ENCODE results near the gene KRT6A.

Gene KRT6A

GRCh38 chr12:52529417-52529816, 36.4 kb upstream of the KRT6A start:
- no peaks in the 10 kb centered on the region for H3K4me1 Mint-ChIP-seq (ENCODE audit: low read depth)
- no peaks in the 10 kb centered on the region for H3K36me3 Mint-ChIP-seq (ENCODE audit: low read depth)

GRCh38 chr12:52528641-52529143, 35.6 kb upstream of the KRT6A start:
- Mint-ChIP-seq H3K9me3 (no peaks in the 10 kb centered on the region), H3K27me3 (no peaks in the 10 kb centered on the region), H3K4me3 (no peak overlapping the region), H3K36me3 (ENCODE audit: low read depth) (no peaks in the 10 kb centered on the region), H3K4me1 (ENCODE audit: low read depth) (no peaks in the 10 kb centered on the region), H3K27ac (no peak overlapping the region)

More at GRCh38 chr12:52529417-52529816, 36.4 kb upstream of the KRT6A start:
- Mint-ChIP-seq H3K27ac (no peak overlapping the region), H3K27me3 (no peaks in the 10 kb centered on the region), H3K9me3 (no peaks in the 10 kb centered on the region), H3K4me3 (no peak overlapping the region)

- Mint-ChIP-seq H3K4me3 (no peak overlapping the region), H3K9me3 (no peaks in the 10 kb centered on the region), H3K27me3 (no peaks in the 10 kb centered on the region), H3K4me1 (ENCODE audit: low read depth) (no peaks in the 10 kb centered on the region), H3K27ac (no peak overlapping the region), H3K36me3 (ENCODE audit: low read depth) (no peaks in the 10 kb centered on the region)
Measured at GRCh38 chr12:52527121-52527800, 34.2 kb upstream of the KRT6A start.

- Mint-ChIP-seq H3K36me3 (ENCODE audit: low read depth) (no peaks in the 10 kb centered on the region), H3K4me3 (no peak overlapping the region), H3K27ac (no peak overlapping the region), H3K9me3 (no peaks in the 10 kb centered on the region), H3K4me1 (ENCODE audit: low read depth) (no peaks in the 10 kb centered on the region), H3K27me3 (no peaks in the 10 kb centered on the region)
Measured at GRCh38 chr12:52526511-52526951, 33.5 kb upstream of the KRT6A start.

GRCh38 chr12:52525661-52526499, 32.8 kb upstream of the KRT6A start:
- Mint-ChIP-seq H3K27me3 (no peaks in the 10 kb centered on the region), H3K4me1 (ENCODE audit: low read depth) (no peaks in the 10 kb centered on the region), H3K4me3 (no peak overlapping the region), H3K9me3 (no peaks in the 10 kb centered on the region), H3K27ac (no peak overlapping the region), H3K36me3 (ENCODE audit: low read depth) (no peaks in the 10 kb centered on the region)

- Mint-ChIP-seq H3K9me3 (no peaks in the 10 kb centered on the region), H3K36me3 (ENCODE audit: low read depth) (no peaks in the 10 kb centered on the region)
Measured at GRCh38 chr12:52524898-52525591, 32.0 kb upstream of the KRT6A start.

GRCh38 chr12:52524241-52524897, 31.3 kb upstream of the KRT6A start:
- Mint-ChIP-seq H3K4me1 (ENCODE audit: low read depth) (no peaks in the 10 kb centered on the region), H3K27me3 (no peaks in the 10 kb centered on the region), H3K36me3 (ENCODE audit: low read depth) (no peaks in the 10 kb centered on the region), H3K9me3 (no peaks in the 10 kb centered on the region), H3K4me3 (no peak overlapping the region), H3K27ac (no peak overlapping the region)

More at GRCh38 chr12:52524898-52525591, 32.0 kb upstream of the KRT6A start:
- Mint-ChIP-seq H3K4me1 (ENCODE audit: low read depth) (no peaks in the 10 kb centered on the region), H3K4me3 (no peak overlapping the region), H3K27ac (no peak overlapping the region), H3K27me3 (no peaks in the 10 kb centered on the region)

- Mint-ChIP-seq H3K27ac (no peak overlapping the region), H3K4me3 (no peak overlapping the region), H3K36me3 (ENCODE audit: low read depth) (no peaks in the 10 kb centered on the region), H3K4me1 (ENCODE audit: low read depth) (no peaks in the 10 kb centered on the region), H3K27me3 (no peaks in the 10 kb centered on the region), H3K9me3 (no peaks in the 10 kb centered on the region)
Measured at GRCh38 chr12:52523824-52524223, 30.8 kb upstream of the KRT6A start.

GRCh38 chr12:52522346-52523011, 29.4 kb upstream of the KRT6A start:
- Mint-ChIP-seq H3K4me3 (no peak overlapping the region), H3K27ac (no peak overlapping the region), H3K4me1 (ENCODE audit: low read depth) (no peaks in the 10 kb centered on the region), H3K36me3 (ENCODE audit: low read depth) (no peaks in the 10 kb centered on the region), H3K9me3 (no peaks in the 10 kb centered on the region), H3K27me3 (no peaks in the 10 kb centered on the region)

GRCh38 chr12:52521568-52522266, 28.7 kb upstream of the KRT6A start:
- Mint-ChIP-seq H3K9me3 (no peaks in the 10 kb centered on the region), H3K4me1 (ENCODE audit: low read depth) (no peaks in the 10 kb centered on the region), H3K4me3 (no peak overlapping the region), H3K27me3 (no peaks in the 10 kb centered on the region), H3K27ac (no peak overlapping the region), H3K36me3 (ENCODE audit: low read depth) (no peaks in the 10 kb centered on the region)

GRCh38 chr12:52521175-52521567, 28.1 kb upstream of the KRT6A start:
- Mint-ChIP-seq H3K27me3 (no peaks in the 10 kb centered on the region), H3K4me1 (ENCODE audit: low read depth) (no peaks in the 10 kb centered on the region), H3K9me3 (no peaks in the 10 kb centered on the region), H3K27ac (no peak overlapping the region), H3K36me3 (ENCODE audit: low read depth) (no peaks in the 10 kb centered on the region), H3K4me3 (no peak overlapping the region)

- no peaks in the 10 kb centered on the region for H3K4me1 Mint-ChIP-seq (ENCODE audit: low read depth)
- H3K36me3 Mint-ChIP-seq (ENCODE audit: low read depth), result no peaks in the 10 kb centered on the region
- H3K4me3 Mint-ChIP-seq, result no peak within 1 kb of the TSS
- no peaks in the 10 kb centered on the region for H3K27me3 Mint-ChIP-seq
- H3K9me3 Mint-ChIP-seq, result no peaks in the 10 kb centered on the region
- no peak within 1 kb of the TSS for H3K27ac Mint-ChIP-seq
Measured at GRCh38 chr12:52519826-52520662, 27.0 kb upstream of the KRT6A start, which contains the start of gene KRT5. KRT5 (minus strand) TSS chr12:52520394; CDS start chr12:52520296, 98 bp downstream.

- no peaks in the 10 kb centered on the region for H3K27me3 Mint-ChIP-seq
- H3K4me3 Mint-ChIP-seq, result no peak overlapping the region
- H3K9me3 Mint-ChIP-seq, result no peaks in the 10 kb centered on the region
- no peaks in the 10 kb centered on the region for H3K36me3 Mint-ChIP-seq (ENCODE audit: low read depth)
- H3K4me1 Mint-ChIP-seq (ENCODE audit: low read depth), result no peaks in the 10 kb centered on the region
- H3K27ac Mint-ChIP-seq, result no peak overlapping the region
Measured at GRCh38 chr12:52519387-52519703, 26.3 kb upstream of the KRT6A start.

Measured in stimulated activated naive CD8-positive, alpha-beta T cell treated with anti-CD3 and anti-CD28 coated beads, Interleukin-15, Interleukin-2, amounts not matched to agents 100 ng/mL and 50 ng/mL, for 24 hours (primary cell).